Activated CD8-positive, alpha-beta T cell treated with anti-CD3 and anti-CD28 coated beads for 36 hours (primary cell): ENCODE measurements around the gene ADA. TPM values are rescaled to one million over a fixed set of nuclear protein-coding genes. Genes with fewer than 3 reads are reported as not detected.
"Not testable (repeated sequence)": the region's sequence is repeated elsewhere in the genome, so short reads cannot be mapped to it uniquely, and the experiment has no call there.

Source experiments
- ATAC-seq: fragments of 200-7000 bp; cut with Tn5 transposase; one replicate; pipeline ENCODE4 v1.10.0; 2021; ENCODE audit warnings: mild to moderate bottlenecking, moderate library complexity
- CTCF ChIA-PET: fragments of 350-600 bp; sonication (Branson Sonifier 250); formaldehyde crosslinking; loops from one replicate; lab custom pipeline; 2021; ENCODE audit warnings: antibody characterized with exemption; lab: Charles Lee
- POLR2A ChIA-PET: fragments of 350-600 bp; sonication (Branson Sonifier 250); formaldehyde crosslinking; loops from one replicate; lab custom pipeline; 2021; ENCODE audit warnings: antibody characterized with exemption; lab: Charles Lee
- DNase-seq: peaks from one replicate; pipeline ENCODE4 v3.0.0-alpha.2; 2020
- H3K27ac Mint-ChIP-seq: one replicate; pipeline ENCODE4 v1.8.0; 2021; ENCODE audit warnings: mild to moderate bottlenecking, mixed read lengths
- H3K27me3 Mint-ChIP-seq: one replicate; pipeline ENCODE4 v1.8.0; 2021; ENCODE audit warnings: mixed read lengths
- H3K36me3 Mint-ChIP-seq: one replicate; pipeline ENCODE4 v1.8.0; 2021; ENCODE audit warnings: low read depth, mixed read lengths
- H3K4me1 Mint-ChIP-seq: one replicate; pipeline ENCODE4 v1.8.0; 2021; ENCODE audit warnings: low read depth, mixed read lengths
- H3K4me3 Mint-ChIP-seq: one replicate; pipeline ENCODE4 v1.8.0; 2021; ENCODE audit warnings: mild to moderate bottlenecking, moderate library complexity, mixed read lengths
- H3K9me3 Mint-ChIP-seq: one replicate; pipeline ENCODE4 v1.8.0; 2021; ENCODE audit warnings: mixed read lengths
- intact Hi-C: fragments of 100-400 bp; cut with micrococcal nuclease; formaldehyde crosslinking; loops from one replicate; pipeline ENCODE4 v1.10.0; 2022
- total RNA-seq, 2 experiments: library from RNA; stranded (reverse); gene quantifications; one replicate each; pipeline ENCODE4 v1.2.3, GENCODE V29; 2021
- TF ChIP-seq, protein P1 (sequence below): fragments of 200-600 bp; IDR thresholded peaks from one replicate; pipeline ENCODE4 v1.8.0; 2022; ENCODE audit warnings: antibody characterized with exemption, mild to moderate bottlenecking

The ADA gene
- 10 to 100 TPM; 32.8 to 36.7 TPM for total RNA-seq

DNA sequence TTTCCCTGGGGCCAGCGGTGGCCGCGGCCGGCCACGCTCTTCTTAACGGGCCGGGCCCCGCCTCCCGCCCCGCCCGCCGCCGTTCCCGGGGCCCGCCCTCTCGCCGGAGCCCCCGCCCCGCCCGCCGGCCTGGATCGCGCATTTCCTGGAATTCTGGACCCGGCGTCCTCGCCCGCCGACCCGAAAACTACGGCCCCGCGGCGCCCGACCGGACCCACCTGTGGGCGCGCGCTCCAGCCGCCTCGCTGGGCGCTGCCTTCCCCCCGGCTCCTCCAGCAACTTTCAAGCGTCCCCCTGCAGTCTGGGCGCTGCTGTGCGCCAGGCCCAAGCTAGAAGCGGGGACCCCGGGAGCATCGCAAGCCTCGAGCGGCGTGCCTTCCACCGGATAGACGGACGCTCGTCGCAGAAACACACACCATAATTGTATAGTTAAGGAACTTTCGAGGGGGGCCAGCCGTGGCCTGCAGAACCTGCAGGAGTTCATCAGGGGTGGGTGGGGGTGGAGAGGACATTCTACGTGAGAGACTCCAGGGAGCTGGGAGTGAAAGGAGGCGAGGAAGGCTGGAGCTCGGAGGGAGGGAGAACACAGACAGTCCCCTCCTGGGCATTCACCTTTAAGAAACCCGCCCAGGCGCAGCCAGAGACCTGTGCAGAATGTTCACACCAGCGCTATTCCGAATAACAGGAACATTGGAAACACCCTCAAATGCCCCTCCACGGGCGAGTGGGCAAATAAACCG is at the start of gene ADA:
ADA (minus strand) TSS at position 16 of the 740 bp plus-strand sequence. CDS start 92 bp downstream, outside the sequence.
- peak; percentile 67 for DNase-seq
- ATAC-seq = peak; percentile 60
- POLR2A ChIA-PET = interaction anchor here (0.7 kb wide), 1 partner anchor 228 kb away, joined by 3 read pairs; no protein-coding TSS in a partner anchor
- no peaks in the 10 kb centered on the region for H3K9me3 Mint-ChIP-seq
- TF ChIP-seq, protein P1, sequence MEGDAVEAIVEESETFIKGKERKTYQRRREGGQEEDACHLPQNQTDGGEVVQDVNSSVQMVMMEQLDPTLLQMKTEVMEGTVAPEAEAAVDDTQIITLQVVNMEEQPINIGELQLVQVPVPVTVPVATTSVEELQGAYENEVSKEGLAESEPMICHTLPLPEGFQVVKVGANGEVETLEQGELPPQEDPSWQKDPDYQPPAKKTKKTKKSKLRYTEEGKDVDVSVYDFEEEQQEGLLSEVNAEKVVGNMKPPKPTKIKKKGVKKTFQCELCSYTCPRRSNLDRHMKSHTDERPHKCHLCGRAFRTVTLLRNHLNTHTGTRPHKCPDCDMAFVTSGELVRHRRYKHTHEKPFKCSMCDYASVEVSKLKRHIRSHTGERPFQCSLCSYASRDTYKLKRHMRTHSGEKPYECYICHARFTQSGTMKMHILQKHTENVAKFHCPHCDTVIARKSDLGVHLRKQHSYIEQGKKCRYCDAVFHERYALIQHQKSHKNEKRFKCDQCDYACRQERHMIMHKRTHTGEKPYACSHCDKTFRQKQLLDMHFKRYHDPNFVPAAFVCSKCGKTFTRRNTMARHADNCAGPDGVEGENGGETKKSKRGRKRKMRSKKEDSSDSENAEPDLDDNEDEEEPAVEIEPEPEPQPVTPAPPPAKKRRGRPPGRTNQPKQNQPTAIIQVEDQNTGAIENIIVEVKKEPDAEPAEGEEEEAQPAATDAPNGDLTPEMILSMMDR = no peak
- H3K36me3 Mint-ChIP-seq = no peaks in the 10 kb centered on the region
- H3K27me3 Mint-ChIP-seq = no peaks in the 10 kb centered on the region
- CTCF ChIA-PET = interaction anchor here (1.0 to 4.3 kb wide), 2 partner anchors 33 to 435 kb away, joined by 4 to 32 read pairs; no protein-coding TSS in a partner anchor
- peak within 1 kb of the TSS; percentile 75 for H3K27ac Mint-ChIP-seq
- peaks cover 29% of the 10 kb centered on the region for H3K4me1 Mint-ChIP-seq
- H3K4me3 Mint-ChIP-seq = peak within 1 kb of the TSS; percentile 75
- intact Hi-C loops = no loop called here

DNA sequence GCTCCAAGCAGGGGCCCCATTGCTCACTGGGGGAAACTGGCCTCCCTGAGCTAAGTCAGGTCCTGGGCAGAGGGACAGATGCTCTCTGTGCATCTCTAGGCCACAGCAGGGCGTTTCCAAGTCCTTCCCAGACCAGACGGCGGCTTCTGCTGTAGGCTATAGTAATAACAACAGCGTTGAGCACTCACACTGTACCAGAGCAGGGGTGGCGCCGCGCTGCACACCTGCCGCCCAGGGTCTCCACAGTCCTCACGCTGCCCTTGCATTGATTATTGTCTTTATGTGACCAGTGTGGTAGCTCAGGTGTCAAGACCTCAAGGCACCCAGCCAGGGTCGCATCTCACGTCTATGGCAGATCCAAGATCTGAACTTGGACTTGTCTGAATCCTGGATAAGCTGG is 48.8 kb upstream of the ADA start:
- Mint-ChIP-seq H3K36me3 (no peaks in the 10 kb centered on the region), H3K4me1 (peaks cover 8% of the 10 kb centered on the region), H3K27ac (no peak overlapping the region), H3K27me3 (no peaks in the 10 kb centered on the region), H3K4me3 (no peak overlapping the region), H3K9me3 (no peaks in the 10 kb centered on the region)
- DNase-seq = no peak
- CTCF ChIA-PET = interaction anchor here (1.3 kb wide), 1 partner anchor 15 kb away, joined by 3 read pairs; no protein-coding TSS in a partner anchor
- ATAC-seq = no peak
- POLR2A ChIA-PET = no interaction called here
- TF ChIP-seq, protein P1 = no peak
- intact Hi-C loops = no loop called here

DNA sequence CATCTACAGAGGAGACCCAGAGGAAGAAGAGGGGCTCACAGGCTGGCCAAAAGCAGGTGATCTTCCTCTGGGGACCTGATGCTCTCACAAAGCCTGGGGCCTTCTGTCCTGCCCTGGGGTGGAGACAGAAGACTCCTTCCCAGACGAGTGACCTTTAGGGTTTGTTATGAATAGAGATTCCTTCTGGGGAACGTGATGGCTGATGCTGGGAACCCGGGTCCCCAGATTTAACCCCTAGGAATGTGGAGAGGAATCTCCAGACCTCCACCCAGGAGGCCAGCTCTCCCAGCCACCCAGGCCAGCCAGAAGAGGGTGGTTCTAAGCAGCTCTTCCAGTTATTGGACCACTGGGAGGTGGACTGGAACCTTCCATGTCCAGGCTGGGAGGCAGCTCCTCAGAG is 46.9 kb upstream of the ADA start:
- CTCF ChIA-PET = interaction anchor here (0.8 to 1.1 kb wide), 2 partner anchors 13 to 168 kb away, joined by 3 to 4 read pairs; no protein-coding TSS in a partner anchor
- TF ChIP-seq, protein P1 = no peak
- DNase-seq (no peak), ATAC-seq (no peak)
- H3K36me3 Mint-ChIP-seq = no peaks in the 10 kb centered on the region
- peaks cover 9% of the 10 kb centered on the region for H3K4me1 Mint-ChIP-seq
- POLR2A ChIA-PET = no interaction called here
- no peak overlapping the region for H3K4me3 Mint-ChIP-seq
- H3K27me3 Mint-ChIP-seq = no peaks in the 10 kb centered on the region
- no peaks in the 10 kb centered on the region for H3K9me3 Mint-ChIP-seq
- intact Hi-C loops = no loop called here
- no peak overlapping the region for H3K27ac Mint-ChIP-seq

DNA sequence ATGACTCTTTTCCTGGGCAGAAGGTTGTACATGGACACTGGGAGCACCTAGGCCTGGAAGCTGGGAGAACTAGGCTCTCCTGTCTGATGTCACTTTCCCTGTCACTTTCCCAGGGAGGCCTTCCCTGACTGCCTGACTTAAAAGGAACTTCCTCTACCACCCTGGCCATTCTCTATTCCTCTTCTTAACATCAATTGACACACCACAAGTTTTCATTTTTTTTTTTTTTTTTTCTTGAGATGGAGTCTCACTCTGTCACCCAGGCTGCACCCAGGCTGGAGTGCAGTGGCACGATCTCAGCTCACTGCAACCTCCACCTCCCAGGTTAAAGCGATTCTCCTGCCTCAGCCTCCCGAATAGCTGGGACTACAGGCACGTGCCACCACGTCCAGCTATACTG is 45.5 kb upstream of the ADA start:
- H3K27me3 Mint-ChIP-seq, H3K27ac Mint-ChIP-seq, DNase-seq, H3K4me3 Mint-ChIP-seq, ATAC-seq, POLR2A ChIA-PET, H3K9me3 Mint-ChIP-seq, H3K36me3 Mint-ChIP-seq, intact Hi-C loops, H3K4me1 Mint-ChIP-seq: not testable (repeated sequence)
- CTCF ChIA-PET = interaction anchor here (1.4 to 1.5 kb wide), 2 partner anchors 12 to 36 kb away, joined by 4 to 9 read pairs; no protein-coding TSS in a partner anchor

DNA sequence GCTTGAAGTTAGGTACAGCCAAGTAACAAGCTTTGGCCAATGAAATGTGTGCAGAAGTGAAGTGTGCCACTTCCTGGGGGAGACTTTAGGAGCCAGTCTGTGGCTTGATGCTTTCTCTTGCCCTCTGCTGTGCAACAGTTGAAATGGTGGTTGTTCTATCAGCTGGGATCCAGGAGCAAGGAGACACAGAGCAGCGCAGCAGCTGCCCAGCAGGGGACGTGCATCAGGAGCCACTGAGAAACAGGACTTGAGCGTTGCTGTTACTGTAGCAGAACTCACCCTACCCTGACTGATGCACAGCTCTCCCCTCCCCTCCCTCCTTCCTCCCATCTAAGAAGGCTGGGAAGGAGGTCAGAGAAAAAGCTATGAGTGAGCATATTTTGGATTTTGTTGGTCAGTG is 44.8 kb upstream of the ADA start:
- TF ChIP-seq, protein P1 = no peak
- no peaks in the 10 kb centered on the region for H3K36me3 Mint-ChIP-seq
- H3K4me1 Mint-ChIP-seq = peaks cover 9% of the 10 kb centered on the region
- no peaks in the 10 kb centered on the region for H3K9me3 Mint-ChIP-seq
- no peak for ATAC-seq
- ChIA-PET CTCF (interaction anchor here (1.4 to 1.5 kb wide), 2 partner anchors 11 to 37 kb away, joined by 4 to 9 read pairs; no protein-coding TSS in a partner anchor), POLR2A (interaction anchor here (0.6 kb wide), 1 partner anchor 747 kb away, joined by 3 read pairs; no protein-coding TSS in a partner anchor)
- no peaks in the 10 kb centered on the region for H3K27me3 Mint-ChIP-seq
- H3K27ac Mint-ChIP-seq = no peak overlapping the region
- no peak for DNase-seq
- intact Hi-C loops = no loop called here
- no peak overlapping the region for H3K4me3 Mint-ChIP-seq
